NAMALWA (cell line): ENCODE results near the gene EREG.
"Not testable (repeated sequence)": the region's sequence is repeated elsewhere in the genome, so short reads cannot be mapped to it uniquely, and the experiment has no call there.

Experiments
- DNase-seq: peaks from one replicate; pipeline ENCODE4 v3.0.0-alpha.2; 2015; ENCODE audit warnings: low spot score

EREG gene

GRCh38 chr4:74390677-74391076 lies 25.7 kb downstream of the EREG start:
- no peak for DNase-seq

DNA sequence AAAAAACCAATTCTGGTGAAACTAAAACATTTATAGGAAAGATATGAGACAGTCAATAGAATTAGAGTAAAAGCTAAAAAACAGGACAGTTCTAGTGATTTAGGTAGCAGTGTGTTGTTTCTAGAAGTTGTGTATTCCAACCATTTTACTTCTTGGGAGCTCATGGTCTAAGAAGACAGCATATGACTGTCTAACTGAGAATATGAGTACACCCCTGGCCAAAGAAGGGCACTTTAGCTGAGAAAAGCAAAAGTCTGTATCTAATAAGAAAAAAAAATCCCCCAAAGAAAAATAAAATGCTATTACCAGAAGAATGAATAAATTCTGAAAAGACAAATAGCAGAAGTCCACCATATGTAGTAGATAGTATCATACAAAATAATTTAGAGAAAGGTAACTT lies 26.4 kb downstream of the EREG start:
- no peak for DNase-seq

DNA sequence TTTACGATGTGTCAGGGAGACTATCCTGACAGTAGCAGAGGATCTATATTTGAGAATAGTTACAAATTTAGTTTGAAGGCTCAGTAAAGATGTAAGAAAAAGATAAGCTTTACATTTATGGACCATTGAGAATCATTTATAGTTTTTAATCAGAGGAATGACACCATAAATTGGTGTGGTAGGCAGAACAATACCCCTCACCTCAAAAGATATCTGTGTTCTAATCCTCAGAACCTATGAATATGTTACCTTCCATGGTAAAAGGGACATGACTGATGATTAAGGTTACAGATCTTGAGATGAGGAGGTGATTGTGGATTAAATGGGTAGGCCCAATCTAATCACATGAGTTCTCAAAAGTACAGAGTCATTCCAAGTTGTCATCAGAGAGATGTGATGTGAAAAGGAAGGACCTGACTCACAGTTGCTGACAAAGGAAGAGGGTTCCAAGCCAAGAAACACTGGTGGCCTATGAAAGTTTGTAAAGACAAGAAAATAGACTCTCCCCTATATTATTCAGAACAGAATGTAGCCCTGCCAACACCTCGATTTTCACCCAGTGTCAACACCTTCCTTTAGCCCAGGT lies 27.0 kb downstream of the EREG start:
- no peak for DNase-seq

GRCh38 chr4:74394476-74395136 lies 29.7 kb downstream of the EREG start:
- DNase-seq, result no peak

DNA sequence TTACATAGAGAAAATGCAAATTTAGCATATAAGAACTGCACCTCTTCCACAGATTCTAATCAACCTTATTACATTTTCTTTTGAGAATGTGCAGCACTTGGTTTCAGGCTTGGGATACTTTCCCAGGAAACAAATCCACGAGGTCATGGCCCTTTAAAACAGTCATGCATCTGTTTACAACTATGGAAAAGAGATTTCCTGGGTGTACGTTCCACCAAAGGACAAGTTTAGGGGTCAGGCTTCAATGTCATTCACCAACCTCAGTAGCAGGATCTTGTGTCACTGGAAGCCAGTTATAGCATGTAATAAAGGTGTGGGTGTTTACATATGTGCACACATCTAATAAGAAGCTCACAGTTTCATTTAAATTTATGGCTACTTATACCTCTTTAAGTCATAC lies 30.7 kb downstream of the EREG start:
- no peak for DNase-seq

- no peak for DNase-seq
Measured at GRCh38 chr4:74397748-74398426, 32.9 kb downstream of the EREG start.

DNA sequence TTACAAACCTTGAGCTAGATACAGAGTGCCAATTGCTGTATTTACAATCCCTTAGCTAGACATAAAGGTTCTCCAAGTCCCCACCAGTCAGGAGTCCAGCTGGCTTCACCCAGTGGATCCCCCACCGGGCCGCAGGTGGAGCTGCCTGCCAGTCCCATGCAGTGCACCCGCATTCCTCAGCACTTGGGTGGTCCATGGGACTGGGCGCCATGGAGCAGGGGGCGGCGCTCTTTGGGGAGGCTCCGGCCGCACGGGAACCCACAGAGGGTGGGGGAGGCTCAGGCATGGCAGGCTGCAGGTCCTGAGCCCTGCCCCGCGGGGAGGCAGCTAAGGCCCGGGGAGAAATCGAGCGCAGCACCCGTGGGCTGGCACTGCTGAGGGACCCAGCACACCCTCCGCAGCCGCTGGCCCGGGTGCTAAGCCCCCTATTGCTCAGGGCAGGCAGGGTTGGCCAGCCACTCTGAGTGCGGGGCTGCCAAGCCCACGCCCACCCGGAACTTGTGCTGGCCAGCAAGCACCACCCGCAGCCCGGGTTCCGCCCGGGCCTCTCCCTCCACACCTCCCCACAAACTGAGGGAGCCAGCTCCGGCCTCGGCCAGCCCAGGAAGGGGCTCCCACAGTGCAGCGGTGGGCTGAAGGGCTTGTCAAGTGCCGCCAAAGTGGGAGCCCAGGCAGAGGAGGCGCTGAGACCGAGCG lies 34.1 kb downstream of the EREG start:
- DNase-seq, result not testable (repeated sequence)

- DNase-seq, result no peak
Measured at GRCh38 chr4:74400395-74400794, 35.5 kb downstream of the EREG start.

GRCh38 chr4:74402692-74403456 lies 37.9 kb downstream of the EREG start:
- peak; percentile 5 for DNase-seq

DNA sequence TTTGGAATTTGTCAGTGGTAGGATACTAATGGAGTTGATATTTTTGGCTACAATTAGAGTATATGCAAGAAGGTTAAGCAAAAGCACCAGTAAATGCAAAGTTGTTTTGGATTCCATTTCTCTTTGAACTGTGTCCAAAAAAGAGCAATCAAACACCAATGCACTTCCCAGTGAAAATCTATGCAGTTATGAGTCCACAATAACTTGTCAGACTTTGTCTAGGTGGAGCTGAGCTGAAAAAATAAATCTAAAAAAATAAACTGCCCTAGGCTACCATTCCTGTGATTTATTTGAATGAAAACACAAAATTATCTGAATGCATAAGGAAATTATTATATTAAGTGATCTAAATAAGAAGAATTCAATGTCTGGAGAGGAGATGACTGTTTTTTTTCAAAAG lies 42.9 kb downstream of the EREG start:
- no peak for DNase-seq

- DNase-seq, result no peak
Measured at GRCh38 chr4:74408639-74409038, 43.7 kb downstream of the EREG start.

GRCh38 chr4:74410272-74410671 lies 45.3 kb downstream of the EREG start:
- no peak for DNase-seq

- DNase-seq, result no peak
Measured at GRCh38 chr4:74412225-74412624, 47.3 kb downstream of the EREG start.

GRCh38 chr4:74413265-74413664 lies 48.3 kb downstream of the EREG start:
- no peak for DNase-seq

GRCh38 chr4:74414149-74414809 lies 49.3 kb downstream of the EREG start:
- DNase-seq, result no peak

GRCh38 chr4:74415602-74416300 lies 50.8 kb downstream of the EREG start:
- DNase-seq, result no peak

DNA sequence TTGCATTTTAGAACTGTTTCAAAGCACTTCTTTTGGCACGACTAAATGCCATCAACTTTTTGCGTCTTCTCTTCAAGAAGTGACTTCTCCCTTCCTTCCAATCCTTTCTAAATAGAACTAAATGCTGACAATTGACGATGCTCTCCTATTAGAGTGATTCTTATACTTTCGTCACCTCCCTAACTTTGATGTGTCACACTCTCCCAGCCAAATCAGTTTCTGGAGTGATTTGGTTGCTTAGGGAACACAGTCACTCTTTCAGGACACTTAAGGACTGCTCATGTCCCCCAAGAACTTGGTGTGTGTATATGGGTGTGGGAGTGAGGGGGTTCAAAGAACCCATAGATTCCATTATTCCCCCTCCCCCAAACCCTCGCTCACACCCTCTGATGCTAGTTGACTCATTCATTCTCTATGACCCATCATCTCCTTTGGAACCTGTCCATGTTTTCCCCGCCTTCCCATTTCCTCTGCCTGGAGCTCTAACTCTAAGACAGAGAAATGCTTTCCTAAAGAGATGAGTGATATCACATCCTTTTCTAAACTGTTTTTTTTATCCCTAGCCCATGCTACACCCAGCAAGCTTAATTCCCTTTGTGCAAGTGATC lies 53.2 kb downstream of the EREG start:
- no peak for DNase-seq

GRCh38 chr4:74420863-74421262 lies 55.9 kb downstream of the EREG start:
- DNase-seq, result no peak

DNA sequence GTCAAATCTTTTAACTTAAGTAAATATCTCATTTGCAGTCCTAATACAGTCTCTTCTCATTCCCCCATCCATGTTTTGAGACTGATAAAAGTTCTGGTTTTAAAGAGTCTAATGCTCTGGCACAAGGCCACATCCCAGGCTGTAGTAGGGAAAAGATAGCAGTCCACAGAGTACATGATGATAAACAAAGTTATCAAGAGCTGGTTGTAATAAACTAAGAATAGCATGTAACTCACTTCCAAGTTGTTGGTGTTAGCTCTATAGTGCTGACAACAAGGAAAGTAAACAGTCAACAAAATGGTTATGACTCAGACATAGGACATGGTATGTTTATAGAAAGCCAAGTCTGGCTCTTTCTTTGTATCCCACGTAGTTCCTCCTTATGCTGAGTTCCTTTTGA lies 58.2 kb downstream of the EREG start:
- no peak for DNase-seq

DNA sequence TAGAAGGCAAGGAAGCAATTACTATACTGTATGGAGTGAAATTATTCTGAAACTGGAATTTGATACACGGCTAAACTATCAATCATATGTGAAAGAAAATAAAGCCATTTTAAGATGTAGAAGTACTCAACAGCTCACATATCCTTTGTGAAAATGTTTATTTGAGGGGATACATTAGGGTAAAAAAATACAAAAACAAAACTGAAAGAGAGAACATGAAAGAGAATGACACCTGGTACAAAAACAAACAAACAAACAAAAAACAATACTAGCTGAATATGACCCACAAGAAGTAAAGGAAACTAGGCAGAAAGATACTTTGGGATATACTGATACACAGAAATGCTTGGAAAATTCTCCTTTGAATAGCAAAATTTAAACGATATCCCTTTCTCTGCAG lies 59.2 kb downstream of the EREG start:
- DNase-seq, result no peak

- no peak for DNase-seq
Measured at GRCh38 chr4:74426101-74426500, 61.2 kb downstream of the EREG start.
